HepG2 (cell line): ENCODE results near the gene EIF1. TPM values are rescaled to one million over a fixed set of nuclear protein-coding genes. Genes with fewer than 3 reads are reported as not detected.
A peak's percentile ranks its signal among the peaks of the same experiment; 100 is the strongest.
"Not testable (repeated sequence)": the region's sequence is repeated elsewhere in the genome, so short reads cannot be mapped to it uniquely, and the experiment has no call there.

Experiments
- ATAC-seq: fragments of 200-7000 bp; cut with Tn5 transposase; 3 replicates; pipeline ENCODE4 v1.9.1; 2020; ENCODE audit warnings: mild to moderate bottlenecking, moderate library complexity
- BruUV-seq: library from RNA; stranded (reverse); fragments of 400-500 nt; replicated peaks from 2 replicates; lab custom pipeline; 2021; lab: Mats Ljungman, UMichigan
- CTCF ChIA-PET: fragments of 300-600 bp; formaldehyde crosslinking; extraction: SDS; loops from one replicate; lab custom pipeline; 2021; ENCODE audit warnings: low total read pairs, inconsistent platforms, low intra/inter-chr PET ratio; lab: Yijun Ruan, JAX
- POLR2A ChIA-PET: fragments of 350-600 bp; sonication (Branson Sonifier 250); formaldehyde crosslinking; loops from one replicate; lab custom pipeline; 2020; ENCODE audit warnings: antibody characterized with exemption, inconsistent platforms; lab: Yijun Ruan, JAX
- DNase-seq: peaks from one replicate; pipeline ENCODE4 v3.0.0-alpha.2; 2015; ENCODE audit warnings: low spot score
- FAIRE-seq: peaks from 3 replicates; lab custom pipeline; 2011; peaks lifted over from hg19 to GRCh38; lab: Jason Lieb, UNC
- H2AFZ ChIP-seq: one replicate; pipeline ENCODE4 v1.6.1; 2011; ENCODE audit warnings: low read length, inconsistent platforms
- H3K27ac ChIP-seq: fragments of 300-600 bp; 3 replicates; pipeline ENCODE4 v1.8.0; 2011; ENCODE audit warnings: mixed run types, mild to moderate bottlenecking, mixed read lengths, low read length, inconsistent platforms; ENCODE audit not compliant: insufficient read depth; ENCODE audit errors: extremely low read length
- H3K27me3 ChIP-seq, 2 experiments: fragments of 200-600 bp in 1 of 2; 2 replicates in 1 of 2; 3 replicates in 1 of 2; pipeline versions ENCODE4 v1.6.0 to v1.8.0; 2011; ENCODE audit warnings: low read length in 2 of 2, mild to moderate bottlenecking in 2 of 2, moderate library complexity in 2 of 2, inconsistent platforms in 1 of 2; ENCODE audit not compliant: insufficient read depth in 2 of 2, control insufficient read depth in 1 of 2
- H3K36me3 ChIP-seq, 2 experiments: fragments of 200-600 bp in 1 of 2; replicated peaks in 1 of 2; 2 replicates in 1 of 2; 3 replicates in 1 of 2; pipeline versions ENCODE4 v1.5.1 to v1.8.0; 2011; ENCODE audit warnings: low read length in 2 of 2, inconsistent platforms in 1 of 2; ENCODE audit not compliant: insufficient read depth in 2 of 2, control insufficient read depth in 1 of 2
- H3K4me1 ChIP-seq: 2 replicates; pipeline ENCODE4 v1.5.1; 2012; ENCODE audit warnings: low read length, inconsistent platforms; ENCODE audit not compliant: insufficient read depth
- H3K4me2 ChIP-seq: 2 replicates; pipeline ENCODE4 v1.6.0; 2011; ENCODE audit warnings: low read depth, low read length, inconsistent platforms
- H3K4me3 ChIP-seq, 3 experiments: fragments of 200-600 bp in 1 of 3; sonication (generic), shearing (Covaris generic) in 1 of 3; replicated peaks in 1 of 3; 2 replicates each; pipeline ENCODE4 v1.5.1; 2011 to 2016; ENCODE audit warnings: low read length in 3 of 3, inconsistent platforms in 2 of 3, low read depth in 2 of 3, mild to moderate bottlenecking in 2 of 3, control low read depth in 1 of 3, mixed read lengths in 1 of 3; ENCODE audit not compliant: insufficient read depth in 1 of 3
- H3K79me2 ChIP-seq: one replicate; pipeline ENCODE4 v1.6.1; 2011; ENCODE audit warnings: low read length, inconsistent platforms; ENCODE audit not compliant: insufficient read depth
- H3K9ac ChIP-seq: 2 replicates; pipeline ENCODE4 v1.6.0; 2011; ENCODE audit warnings: mild to moderate bottlenecking, low read depth, low read length, inconsistent platforms; ENCODE audit not compliant: insufficient read depth
- H3K9me3 ChIP-seq: 2 replicates; pipeline ENCODE4 v1.5.1; 2012; ENCODE audit warnings: mild to moderate bottlenecking, low read length
- H4K20me1 ChIP-seq: 2 replicates; pipeline ENCODE4 v1.6.0; 2011; ENCODE audit warnings: inconsistent platforms, mild to moderate bottlenecking, low read length, moderate library complexity; ENCODE audit not compliant: insufficient read depth
- ATF4 ChIP-seq, 2 experiments: fragments of 450-650 bp in 1 of 2; sonication (generic) in 1 of 2; formaldehyde crosslinking; IDR thresholded peaks; 2 replicates each; pipeline versions ENCODE4 v1.5.0 to v1.8.0; 2020 to 2022; ENCODE audit warnings: mild to moderate bottlenecking in 1 of 2, missing genetic modification reagents in 1 of 2
- ATF7 ChIP-seq, 2 experiments: fragments of 450-650 bp in 1 of 2; sonication (generic) in 1 of 2; formaldehyde crosslinking in 1 of 2; IDR thresholded peaks; 2 replicates each; pipeline versions ENCODE4 v1.4.0 to v1.6.1; 2016 to 2020; ENCODE audit warnings: antibody characterized with exemption in 1 of 2, mild to moderate bottlenecking in 1 of 2, missing genetic modification reagents in 1 of 2
- CEBPG ChIP-seq: IDR thresholded peaks from 2 replicates; pipeline ENCODE4 v1.6.1; 2016
- PRDM10 ChIP-seq: sonication (generic); formaldehyde crosslinking; IDR thresholded peaks from 2 replicates; pipeline ENCODE4 v1.4.0; 2020; ENCODE audit warnings: low read depth, missing genetic modification reagents
- ZFX ChIP-seq: sonication (generic); formaldehyde crosslinking; IDR thresholded peaks from 2 replicates; pipeline ENCODE4 v1.4.0; 2020; ENCODE audit warnings: mild to moderate bottlenecking, low read depth, missing genetic modification reagents, moderate library complexity
- ZNF770 ChIP-seq: sonication (generic); formaldehyde crosslinking; IDR thresholded peaks from 2 replicates; pipeline ENCODE4 v1.5.0; 2020; ENCODE audit warnings: mild to moderate bottlenecking, missing genetic modification reagents
- WGBS: methylation state at CpG from one replicate; pipeline ENCODE4 v1.1.6; 2017; ENCODE audit warnings: low lambda C conversion rate; 5-methylcytosine and 5-hydroxymethylcytosine counted together
- in situ Hi-C: cut with HindIII; loops from 2 replicates; pipeline ENCODE4 v1.10.0; 2017; ENCODE audit warnings: low pct_unique_long_range_greater_than_20kb; ENCODE audit not compliant: extremely low pct_ligation_motif_present
- intact Hi-C: fragments of 100-400 bp; cut with micrococcal nuclease; formaldehyde crosslinking; loops from one replicate; pipeline ENCODE4 v1.10.0; 2022; ENCODE audit not compliant: unreplicated experiment
- polyA plus RNA-seq, 8 experiments: library from polyadenylated mRNA; depleted of rRNA in 3 of 8; stranded (reverse) in 7 of 8; unstranded in 1 of 8; fragments of >200 nt; fragmentation: Illumina TruSeq in 4 of 8; extraction: Trizol in 4 of 8; gene quantifications; 2 replicates each; pipeline versions ENCODE4 v1.2.1 to v1.2.3, GENCODE V29; 2011 to 2016; ENCODE audit warnings: low read depth in 4 of 8, missing spikeins in 1 of 8, mixed read lengths in 1 of 8; ENCODE audit not compliant: insufficient read depth in 1 of 8
- total RNA-seq, 5 experiments: library from RNA; depleted of rRNA; stranded (reverse); fragments of >200 nt; fragmentation: Illumina TruSeq; extraction: Trizol; gene quantifications; 2 replicates each; pipeline ENCODE4 v1.2.3, GENCODE V29; 2016; ENCODE audit warnings: low read depth in 1 of 5

Gene EIF1
- total and polyA plus RNA-seq, 2 of the 13 experiments (the other 11 are each of a cell fraction or from before 2014, with no cell fraction given) = 147 to 517 TPM

GRCh38 chr17:41672153-41672552 is 16.5 kb upstream of the EIF1 start:
- no peak overlapping the region for H3K27ac ChIP-seq
- CTCF ChIA-PET = interaction anchor here (1.3 kb wide), 1 partner anchor 23 kb away, joined by 3 read pairs; no protein-coding TSS in a partner anchor
- no peak for TF ChIP-seq ZFX
- H3K4me1 ChIP-seq = peaks cover 45% of the 10 kb centered on the region
- no peak for DNase-seq
- H3K9me3 ChIP-seq = no peaks in the 10 kb centered on the region
- H3K36me3 ChIP-seq = no peaks in the 10 kb centered on the region
- no peak overlapping the region for H2AFZ ChIP-seq
- no peak overlapping the region for H3K4me2 ChIP-seq
- no peak overlapping the region for H3K9ac ChIP-seq
- H3K27me3 ChIP-seq = peaks cover 0 to 5% of the 10 kb centered on the region in 2 experiments; a peak in 2 of 5 replicates
- intact Hi-C loops (no loop called here), in situ Hi-C loops (no loop called here)
- H3K4me3 ChIP-seq = no peak overlapping the region
- no TSS peak for BruUV-seq
- H3K79me2 ChIP-seq = no peaks in the 10 kb centered on the region
- no peak for ATAC-seq
- POLR2A ChIA-PET = interaction anchor here (2.3 kb wide), 1 partner anchor 17 kb away, joined by 14 read pairs; the partner anchor contains the start of gene EIF1
- no peak for FAIRE-seq
- H4K20me1 ChIP-seq = no peaks in the 10 kb centered on the region
- 28% methylated on average over 7 of the region's 7 CpGs for WGBS

GRCh38 chr17:41675157-41676057 is 13.3 kb upstream of the EIF1 start:
- H3K36me3 ChIP-seq; BruUV-seq; FAIRE-seq; H3K27me3 ChIP-seq; ATAC-seq; intact Hi-C loops; CTCF ChIA-PET; H3K9ac ChIP-seq; in situ Hi-C loops; H4K20me1 ChIP-seq; DNase-seq; H3K9me3 ChIP-seq; H3K79me2 ChIP-seq; TF ChIP-seq ATF7 (CRISPR knock-in tag; IDR thresholded peaks at IDR 0.05): not testable (repeated sequence)
- peaks cover 50% of the 10 kb centered on the region for H3K4me1 ChIP-seq
- POLR2A ChIA-PET = interaction anchor here (0.6 to 7.2 kb wide), 5 partner anchors 9 to 1453 kb away, joined by 3 to 443 read pairs (median 3); partner anchors contain the start of gene EIF1
- peak overlapping the region in 1 of 3 experiments; percentile 52; a peak in 1 of 6 replicates for H3K4me3 ChIP-seq
- peak overlapping the region; percentile 49 for H2AFZ ChIP-seq
- 22% methylated on average over 7 of the region's 7 CpGs for WGBS
- peak overlapping the region; percentile 34 for H3K27ac ChIP-seq
- peak overlapping the region; percentile 62 for H3K4me2 ChIP-seq
- TF ChIP-seq ATF7 (IDR thresholded peaks at IDR 0.05) (peak; percentile 45; the same call in 1 of the 2 replicates), CEBPG (CRISPR knock-in tag) (peak; percentile 18; the same call in 1 of the 2 replicates), ATF4 (CRISPR knock-in tag; IDR thresholded peaks at IDR 0.05) (peak in 1 of 2 experiments; percentile 66; a peak in 2 of 4 replicates), PRDM10 (peak; percentile 9; the same call in 1 of the 2 replicates), ZNF770 (CRISPR knock-in tag) (peak; percentile 63; the same call in 1 of the 2 replicates)
